Muscle of leg (tissue), 16 donors: ENCODE results near the gene KBTBD13. TPM values are rescaled to one million over a fixed set of nuclear protein-coding genes. Genes with fewer than 3 reads are reported as not detected.

ENCODE experiments used
- DNase-seq: peaks from one replicate; pipeline ENCODE4 v3.0.0; 2013
- H3K27ac ChIP-seq: one replicate; pipeline ENCODE4 v1.5.1; 2013; ENCODE audit warnings: mild to moderate bottlenecking, low read length, control low read depth
- H3K27me3 ChIP-seq: one replicate; pipeline ENCODE4 v1.6.1; 2013; ENCODE audit warnings: low read length; ENCODE audit not compliant: control insufficient read depth, insufficient read depth
- H3K36me3 ChIP-seq: one replicate; pipeline ENCODE4 v1.6.1; 2013; ENCODE audit warnings: low read length; ENCODE audit not compliant: control insufficient read depth, insufficient read depth
- H3K4me1 ChIP-seq: one replicate; pipeline ENCODE4 v1.6.1; 2013; ENCODE audit warnings: low read length; ENCODE audit not compliant: control insufficient read depth, insufficient read depth
- H3K4me3 ChIP-seq: one replicate; pipeline ENCODE4 v1.5.1; 2013; ENCODE audit warnings: low read length, control low read depth
- H3K9me3 ChIP-seq: replicated peaks from 2 replicates; pipeline ENCODE4 v1.6.1; 2013; ENCODE audit warnings: low read depth, low read length; ENCODE audit not compliant: control insufficient read depth
- WGBS: methylation state at CpG from one replicate; pipeline ENCODE4 v1.1.5; 2013; ENCODE audit warnings: missing lambda C conversion rate; ENCODE audit not compliant: insufficient coverage; 5-methylcytosine and 5-hydroxymethylcytosine counted together
- long read RNA-seq, 11 donors: transcript quantifications; one replicate each; lab custom pipeline, GENCODE V29; 2026
- polyA plus RNA-seq, 8 donors: library from polyadenylated mRNA; unstranded; fragments of 120-200 nt; gene quantifications; one replicate each; pipeline versions ENCODE4 v1.2.1 to v1.2.3, GENCODE V29; 2013; ENCODE audit warnings: inconsistent platforms in 1 of 8, low replicate concordance in 1 of 8; ENCODE audit not compliant: insufficient read length in 8 of 8, insufficient read depth in 1 of 8
- total RNA-seq: library from RNA; stranded (reverse); fragments of 120-200 nt; gene quantifications from one replicate; pipeline ENCODE4 v1.2.4, GENCODE V29; 2013

KBTBD13 gene
- total RNA-seq (1.6 TPM), polyA plus RNA-seq (1 to 10 TPM in 5 of 8 donors, under 1 TPM in 3; 0.48 to 2.5 (median 1.5) TPM)
- long read RNA-seq, donor 1, partial matches to known transcripts = 0 of 1 reads
- long read RNA-seq, donor 1, other reads (novel, unspliced or antisense) = 0 of 1 reads
- long read RNA-seq, donor 2, partial matches to known transcripts = 0 of 1 reads
- long read RNA-seq, donor 2, other reads (novel, unspliced or antisense) = 0 of 1 reads
- long read RNA-seq, donor 3, partial matches to known transcripts = 0 of 2 reads
- long read RNA-seq, donor 3, other reads (novel, unspliced or antisense) = 0 of 2 reads
- long read RNA-seq, donor 4, partial matches to known transcripts = 0 of 2 reads
- long read RNA-seq, donor 4, other reads (novel, unspliced or antisense) = 0 of 2 reads
- long read RNA-seq, donor 5, partial matches to known transcripts = 0 of 3 reads
- long read RNA-seq, donor 5, other reads (novel, unspliced or antisense) = 0 of 3 reads
- long read RNA-seq, donor 6, partial matches to known transcripts = 0 of 2 reads
- long read RNA-seq, donor 6, other reads (novel, unspliced or antisense) = 0 of 2 reads
- long read RNA-seq, donor 7, partial matches to known transcripts = 0 of 2 reads
- long read RNA-seq, donor 7, other reads (novel, unspliced or antisense) = 0 of 2 reads
- long read RNA-seq, donor 8, partial matches to known transcripts = 0 of 1 reads
- long read RNA-seq, donor 8, other reads (novel, unspliced or antisense) = 0 of 1 reads
- long read RNA-seq, donor 9, partial matches to known transcripts = 0 of 4 reads
- long read RNA-seq, donor 9, other reads (novel, unspliced or antisense) = 0 of 4 reads
- long read RNA-seq, donor 10, partial matches to known transcripts = 0 of 2 reads
- long read RNA-seq, donor 10, other reads (novel, unspliced or antisense) = 0 of 2 reads
- long read RNA-seq, donor 11, partial matches to known transcripts = 0 of 1 reads
- long read RNA-seq, donor 11, other reads (novel, unspliced or antisense) = 0 of 1 reads

GRCh38 chr15:65076486-65077290, at the start of gene KBTBD13:
Gene KBTBD13, plus strand, starts transcription at chr15:65076746. Its CDS starts 70 bp downstream, at chr15:65076816.
- no peaks in the 10 kb centered on the region for H3K36me3 ChIP-seq
- peak within 1 kb of the TSS; percentile 35 for H3K27ac ChIP-seq
- peaks cover 18% of the 10 kb centered on the region for H3K27me3 ChIP-seq
- no peaks in the 10 kb centered on the region for H3K9me3 ChIP-seq
- WGBS = 65% methylated on average over 71 of the region's 73 CpGs
- H3K4me1 ChIP-seq = peaks cover 28% of the 10 kb centered on the region
- no peak within 1 kb of the TSS for H3K4me3 ChIP-seq
- no peak for DNase-seq

GRCh38 chr15:65026756-65027155, 49.8 kb upstream of the KBTBD13 start:
- WGBS = no CpG with 5 or more reads among the region's 6 CpGs
- no peak overlapping the region for H3K4me3 ChIP-seq
- no peaks in the 10 kb centered on the region for H3K9me3 ChIP-seq
- peaks cover 22% of the 10 kb centered on the region for H3K36me3 ChIP-seq
- H3K4me1 ChIP-seq = peaks cover 9% of the 10 kb centered on the region
- H3K27me3 ChIP-seq = peaks cover 3% of the 10 kb centered on the region
- no peak overlapping the region for H3K27ac ChIP-seq
- DNase-seq = no peak

- H3K27ac ChIP-seq = no peak overlapping the region
- no peak for DNase-seq
- H3K36me3 ChIP-seq = peaks cover 21% of the 10 kb centered on the region
- WGBS = no CpG with 5 or more reads among the region's 1 CpG
- H3K9me3 ChIP-seq = no peaks in the 10 kb centered on the region
- H3K4me3 ChIP-seq = no peak overlapping the region
- peaks cover 3% of the 10 kb centered on the region for H3K27me3 ChIP-seq
- peaks cover 9% of the 10 kb centered on the region for H3K4me1 ChIP-seq
Measured at GRCh38 chr15:65027593-65027992, 49.0 kb upstream of the KBTBD13 start.

- Histone ChIP-seq H3K4me1 (peaks cover 9% of the 10 kb centered on the region), H3K36me3 (peaks cover 18% of the 10 kb centered on the region), H3K9me3 (no peaks in the 10 kb centered on the region), H3K4me3 (peak overlapping the region; percentile 73), H3K27me3 (peaks cover 3% of the 10 kb centered on the region), H3K27ac (no peak overlapping the region)
- no peak for DNase-seq
- 33% methylated on average over 5 of the region's 10 CpGs for WGBS
Measured at GRCh38 chr15:65028338-65028737, 48.2 kb upstream of the KBTBD13 start.

- peak; percentile 92 for DNase-seq
- Histone ChIP-seq H3K36me3 (peaks cover 18% of the 10 kb centered on the region), H3K4me1 (peaks cover 9% of the 10 kb centered on the region), H3K9me3 (no peaks in the 10 kb centered on the region), H3K4me3 (peak within 1 kb of the TSS; percentile 73), H3K27me3 (peaks cover 3% of the 10 kb centered on the region), H3K27ac (no peak within 1 kb of the TSS)
- WGBS = under 1% methylated on average over 61 of the region's 73 CpGs
Measured at GRCh38 chr15:65028921-65029735, 47.4 kb upstream of the KBTBD13 start, which contains the start of gene MTFMT. Gene MTFMT, minus strand, starts transcription at chr15:65029639. Its CDS starts 26 bp downstream, at chr15:65029613.

GRCh38 chr15:65029736-65030208, 46.8 kb upstream of the KBTBD13 start:
- no peaks in the 10 kb centered on the region for H3K9me3 ChIP-seq
- H3K27me3 ChIP-seq = peaks cover 3% of the 10 kb centered on the region
- no peak overlapping the region for H3K4me3 ChIP-seq
- H3K36me3 ChIP-seq = peaks cover 14% of the 10 kb centered on the region
- no peak overlapping the region for H3K27ac ChIP-seq
- no peak for DNase-seq
- 80% methylated on average over 4 of the region's 12 CpGs for WGBS
- peaks cover 9% of the 10 kb centered on the region for H3K4me1 ChIP-seq

- Histone ChIP-seq H3K9me3 (no peaks in the 10 kb centered on the region), H3K27ac (no peak overlapping the region), H3K27me3 (peaks cover 3% of the 10 kb centered on the region), H3K4me3 (no peak overlapping the region), H3K36me3 (no peaks in the 10 kb centered on the region), H3K4me1 (peaks cover 7% of the 10 kb centered on the region)
- peak; percentile 43 for DNase-seq
- WGBS = 26% methylated on average over 9 of the region's 13 CpGs
Measured at GRCh38 chr15:65032801-65033537, 43.6 kb upstream of the KBTBD13 start.

GRCh38 chr15:65033659-65034269, 42.8 kb upstream of the KBTBD13 start:
- Histone ChIP-seq H3K27ac (no peak overlapping the region), H3K36me3 (no peaks in the 10 kb centered on the region), H3K27me3 (peaks cover 3% of the 10 kb centered on the region), H3K4me1 (peaks cover 1% of the 10 kb centered on the region), H3K4me3 (no peak overlapping the region), H3K9me3 (no peaks in the 10 kb centered on the region)
- DNase-seq = peak; percentile 64
- 0% methylated on average over 2 of the region's 4 CpGs for WGBS
